Breast epithelium (tissue), 3 donors: ENCODE data around the gene KCNK3.
"Not testable (repeated sequence)": the region's sequence is repeated elsewhere in the genome, so short reads cannot be mapped to it uniquely, and the experiment has no call there.

ENCODE experiments used
- POLR2A ChIP-seq: fragments of 450-650 bp; IDR thresholded peaks from one replicate; pipeline ENCODE4 v1.6.1; 2016; ENCODE audit warnings: antibody characterized with exemption, mild to moderate bottlenecking, moderate library complexity
- POLR2AphosphoS5 ChIP-seq, 3 donors: sonication (generic); formaldehyde crosslinking; IDR thresholded peaks; one replicate each; pipeline ENCODE4 v1.6.1; 2017; ENCODE audit warnings: antibody characterized with exemption in 3 of 3

DNA sequence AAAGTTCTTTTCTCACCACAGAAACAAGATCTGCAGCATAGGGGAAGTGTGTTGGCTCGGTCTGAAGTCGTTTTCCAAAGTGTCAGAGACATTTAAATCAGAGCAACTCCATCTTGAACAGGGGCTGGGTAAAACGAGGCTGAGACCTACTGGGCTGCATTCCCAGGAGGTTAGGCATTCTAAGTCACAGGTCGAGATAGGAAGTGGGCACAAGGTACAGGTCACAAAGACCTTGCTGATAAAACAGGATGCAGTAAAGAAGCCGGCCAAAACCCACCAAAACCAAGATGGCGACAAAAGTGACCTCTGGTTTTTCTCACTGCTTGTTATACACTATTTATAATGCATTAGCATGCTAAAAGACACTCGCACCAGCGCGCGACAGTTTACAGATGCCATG is 68.5 kb downstream of the KCNK3 start:
- TF ChIP-seq POLR2A; POLR2AphosphoS5 (IDR thresholded peaks at IDR 0.05): not testable (repeated sequence)
